Breast epithelium (tissue), 3 donors: Measurements from ENCODE around the gene LIPJ.

Experiments
- POLR2A ChIP-seq: fragments of 450-650 bp; IDR thresholded peaks from one replicate; pipeline ENCODE4 v1.6.1; 2016; ENCODE audit warnings: antibody characterized with exemption, mild to moderate bottlenecking, moderate library complexity
- POLR2AphosphoS5 ChIP-seq, 3 donors: sonication (generic); formaldehyde crosslinking; IDR thresholded peaks; one replicate each; pipeline ENCODE4 v1.6.1; 2017; ENCODE audit warnings: antibody characterized with exemption in 3 of 3
- TF ChIP-seq, protein P1 (sequence below), 3 donors: fragments of 450-650 bp; IDR thresholded peaks; one replicate each; pipeline ENCODE4 v1.5.1; 2016 to 2017; ENCODE audit warnings: antibody characterized with exemption in 3 of 3, mild to moderate bottlenecking in 3 of 3, moderate library complexity in 3 of 3

DNA sequence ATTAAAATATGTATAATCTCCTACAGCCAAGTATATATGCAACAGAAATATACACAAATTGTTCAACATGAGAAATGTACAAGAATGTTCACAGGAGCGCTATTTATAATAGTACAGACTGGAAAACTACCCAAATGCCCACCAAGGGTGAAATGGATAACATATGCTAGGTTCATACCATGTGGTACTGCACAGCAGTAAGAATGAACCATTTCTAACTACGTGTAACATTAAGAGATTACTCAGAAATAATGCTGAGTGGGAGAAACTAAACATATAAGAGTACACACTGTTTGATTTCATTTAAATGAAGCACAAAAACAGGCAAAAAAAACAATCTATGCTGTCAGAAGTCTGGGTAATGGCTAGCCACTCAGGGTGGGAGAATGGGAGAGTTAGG is 49.2 kb upstream of the LIPJ start:
- TF ChIP-seq, protein P1, sequence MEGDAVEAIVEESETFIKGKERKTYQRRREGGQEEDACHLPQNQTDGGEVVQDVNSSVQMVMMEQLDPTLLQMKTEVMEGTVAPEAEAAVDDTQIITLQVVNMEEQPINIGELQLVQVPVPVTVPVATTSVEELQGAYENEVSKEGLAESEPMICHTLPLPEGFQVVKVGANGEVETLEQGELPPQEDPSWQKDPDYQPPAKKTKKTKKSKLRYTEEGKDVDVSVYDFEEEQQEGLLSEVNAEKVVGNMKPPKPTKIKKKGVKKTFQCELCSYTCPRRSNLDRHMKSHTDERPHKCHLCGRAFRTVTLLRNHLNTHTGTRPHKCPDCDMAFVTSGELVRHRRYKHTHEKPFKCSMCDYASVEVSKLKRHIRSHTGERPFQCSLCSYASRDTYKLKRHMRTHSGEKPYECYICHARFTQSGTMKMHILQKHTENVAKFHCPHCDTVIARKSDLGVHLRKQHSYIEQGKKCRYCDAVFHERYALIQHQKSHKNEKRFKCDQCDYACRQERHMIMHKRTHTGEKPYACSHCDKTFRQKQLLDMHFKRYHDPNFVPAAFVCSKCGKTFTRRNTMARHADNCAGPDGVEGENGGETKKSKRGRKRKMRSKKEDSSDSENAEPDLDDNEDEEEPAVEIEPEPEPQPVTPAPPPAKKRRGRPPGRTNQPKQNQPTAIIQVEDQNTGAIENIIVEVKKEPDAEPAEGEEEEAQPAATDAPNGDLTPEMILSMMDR (IDR thresholded peaks at IDR 0.05) = no peak
- TF ChIP-seq POLR2A (no peak), POLR2AphosphoS5 (IDR thresholded peaks at IDR 0.05) (no peak)
